Ovary (tissue), 9 donors: ENCODE measurements around the gene SREBF2. TPM values are rescaled to one million over a fixed set of nuclear protein-coding genes. Genes with fewer than 3 reads are reported as not detected.

ENCODE experiments used
- DNase-seq, 5 donors: peaks; one replicate each; pipeline ENCODE4 v3.0.0-alpha.2; 2019 to 2020
- H3K27ac ChIP-seq, 2 donors: fragments of 200-600 bp; one replicate each; pipeline versions ENCODE4 v1.5.1 to v1.8.0; 2019 to 2022
- H3K27me3 ChIP-seq: fragments of 200-600 bp; one replicate; pipeline ENCODE4 v1.8.0; 2022
- H3K36me3 ChIP-seq: fragments of 200-600 bp; sonication (generic); one replicate; pipeline ENCODE4 v1.5.1; 2019
- H3K4me1 ChIP-seq: one replicate; pipeline ENCODE4 v1.8.1; 2013; ENCODE audit warnings: mild to moderate bottlenecking, moderate library complexity; ENCODE audit not compliant: insufficient read depth
- H3K4me3 ChIP-seq: fragments of 200-600 bp; sonication (generic); one replicate; pipeline ENCODE4 v1.5.1; 2017
- H3K9me3 ChIP-seq, 2 donors: fragments of 200-600 bp in 1 of 2; sonication (generic) in 1 of 2; one replicate each; pipeline versions ENCODE4 v1.5.1 to v1.8.1; 2013 to 2019; ENCODE audit warnings: mild to moderate bottlenecking in 1 of 2, moderate library complexity in 1 of 2
- EP300 ChIP-seq: sonication (generic); formaldehyde crosslinking; IDR thresholded peaks from one replicate; pipeline ENCODE4 v1.6.1; 2017; ENCODE audit warnings: antibody characterized with exemption
- POLR2A ChIP-seq: fragments of 450-650 bp; IDR thresholded peaks from one replicate; pipeline ENCODE4 v1.6.1; 2017; ENCODE audit warnings: antibody characterized with exemption, mild to moderate bottlenecking, moderate library complexity
- WGBS, 3 donors: extraction: QIAGEN DNeasy Blood & Tissue Kit in 1 of 3; methylation state at CpG; one replicate each; pipeline versions ENCODE4 v1.1.5 to v1.1.7; 2013 to 2017; 5-methylcytosine and 5-hydroxymethylcytosine counted together
- intact Hi-C, 4 donors: fragments of 100-400 bp; cut with DNase I; formaldehyde crosslinking; loops; one replicate each; pipeline versions ENCODE4 v1.11.0 to v1.15.1; 2022 to 2023
- polyA plus RNA-seq, 2 donors: library from polyadenylated mRNA; stranded (reverse); fragments of 200-250 nt in 1 of 2; fragments of 350-450 nt in 1 of 2; fragmentation: Illumina TruSeq in 1 of 2; extraction: RNeasy Lipid Tissue Mini Kit (QIAGEN cat#74804) in 1 of 2; gene quantifications; one replicate each; pipeline ENCODE4 v1.2.3, GENCODE V29; 2013 to 2014
- total RNA-seq, 7 donors: library from RNA; depleted of rRNA in 2 of 7; stranded (reverse); fragments of >200 nt in 2 of 7; fragmentation: NEBNext Ultra II Directional in 3 of 7; extraction: Animal tissue kit (Norgen Biotek cat#: 25700) in 3 of 7; gene quantifications; one replicate each; pipeline versions ENCODE4 v1.1.0 to v1.2.4, GENCODE V29; 2016 to 2023
- TF ChIP-seq, protein P1 (sequence below), 3 donors: fragments of 450-650 bp in 2 of 3; fragments of 200-600 bp in 1 of 3; IDR thresholded peaks; one replicate each; pipeline versions ENCODE4 v1.5.1 to v1.8.0; 2016 to 2022; ENCODE audit warnings: antibody characterized with exemption in 3 of 3, mild to moderate bottlenecking in 1 of 3
- donor health status: DM: no; HTN: no; CAD: no; lungs with moderate emphysema.
- donor health status: DM: no; HTN: no; CAD: no.
- donor health status: Bipolar disorder and iron deficiency.
- donor health status: DM: yes; HTN: yes; CAD: no.
- donor health status: DM: no; HTN: no; CAD: no.
- donor health status: DM: yes; HTN: yes; CAD: no.

SREBF2 gene
- total and polyA plus RNA-seq, 9 donors, result 29.2 to 215 (median 74.1) TPM

DNA sequence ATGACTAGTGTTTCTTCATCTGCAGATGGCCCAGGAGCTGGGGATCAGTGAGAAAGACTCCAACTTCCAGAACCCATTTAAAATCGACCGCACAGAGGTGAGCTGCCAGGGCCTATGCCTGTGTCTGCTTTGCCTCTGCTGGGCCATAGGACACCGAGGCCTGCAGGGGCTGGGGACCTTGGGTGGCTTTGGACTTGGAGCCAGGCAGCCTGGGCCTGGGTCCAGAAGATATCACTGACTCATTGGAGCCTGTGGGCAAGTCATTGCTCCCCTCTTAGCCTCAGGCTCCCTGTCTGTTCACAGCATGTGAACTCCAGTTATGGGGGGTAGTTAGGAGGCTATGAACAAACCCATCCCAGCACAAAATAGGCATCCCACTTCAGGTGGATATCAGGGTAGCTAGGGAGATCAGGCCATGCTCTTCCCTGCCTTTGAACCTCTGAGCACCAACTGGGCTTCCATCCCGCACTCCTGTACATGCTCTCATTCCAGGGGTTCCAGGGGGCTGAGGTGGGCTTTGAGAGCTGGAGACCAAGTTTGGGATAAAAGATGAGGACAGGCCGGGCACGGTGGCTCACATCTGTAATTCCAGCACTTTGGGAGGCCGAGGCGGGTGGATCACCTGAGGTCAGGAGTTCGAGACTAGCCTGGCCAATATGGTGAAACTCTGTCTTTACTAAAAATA, 19.0 kb upstream of the SREBF2 start:
- no peak overlapping the region for H3K4me3 ChIP-seq
- H3K27ac ChIP-seq, result no peak overlapping the region
- H3K4me1 ChIP-seq, result peaks cover 3% of the 10 kb centered on the region
- H3K36me3 ChIP-seq, result no peaks in the 10 kb centered on the region
- H3K9me3 ChIP-seq, result no peaks in the 10 kb centered on the region
- no peak for DNase-seq
- intact Hi-C loops, result no loop called here
- WGBS, 3 donors, result 93 to 97% (median 94%) methylated on average over 9 of the region's 9 CpGs
- TF ChIP-seq, protein P1, sequence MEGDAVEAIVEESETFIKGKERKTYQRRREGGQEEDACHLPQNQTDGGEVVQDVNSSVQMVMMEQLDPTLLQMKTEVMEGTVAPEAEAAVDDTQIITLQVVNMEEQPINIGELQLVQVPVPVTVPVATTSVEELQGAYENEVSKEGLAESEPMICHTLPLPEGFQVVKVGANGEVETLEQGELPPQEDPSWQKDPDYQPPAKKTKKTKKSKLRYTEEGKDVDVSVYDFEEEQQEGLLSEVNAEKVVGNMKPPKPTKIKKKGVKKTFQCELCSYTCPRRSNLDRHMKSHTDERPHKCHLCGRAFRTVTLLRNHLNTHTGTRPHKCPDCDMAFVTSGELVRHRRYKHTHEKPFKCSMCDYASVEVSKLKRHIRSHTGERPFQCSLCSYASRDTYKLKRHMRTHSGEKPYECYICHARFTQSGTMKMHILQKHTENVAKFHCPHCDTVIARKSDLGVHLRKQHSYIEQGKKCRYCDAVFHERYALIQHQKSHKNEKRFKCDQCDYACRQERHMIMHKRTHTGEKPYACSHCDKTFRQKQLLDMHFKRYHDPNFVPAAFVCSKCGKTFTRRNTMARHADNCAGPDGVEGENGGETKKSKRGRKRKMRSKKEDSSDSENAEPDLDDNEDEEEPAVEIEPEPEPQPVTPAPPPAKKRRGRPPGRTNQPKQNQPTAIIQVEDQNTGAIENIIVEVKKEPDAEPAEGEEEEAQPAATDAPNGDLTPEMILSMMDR (IDR thresholded peaks at IDR 0.05), result no peak
- TF ChIP-seq POLR2A, result no peak
- TF ChIP-seq EP300, result no peak
- no peaks in the 10 kb centered on the region for H3K27me3 ChIP-seq

DNA sequence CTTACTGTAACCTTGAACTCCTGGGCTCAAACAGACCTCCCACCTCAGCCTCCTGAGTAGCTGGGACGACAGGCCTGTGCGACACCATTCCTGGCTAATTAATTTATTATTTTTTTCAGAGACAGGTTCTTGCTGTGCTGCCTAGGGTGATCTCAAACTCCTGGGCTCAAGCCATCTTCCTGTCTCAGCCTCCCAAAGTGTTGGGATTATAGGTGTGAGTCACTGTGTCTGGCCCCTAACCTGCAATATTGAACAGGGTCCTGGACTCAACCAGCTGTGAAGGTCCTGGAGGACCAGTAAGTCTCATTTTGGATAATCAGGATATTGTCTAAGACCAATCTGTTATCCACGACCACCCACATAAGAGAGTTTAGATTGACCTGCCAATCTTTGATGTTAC, 17.2 kb upstream of the SREBF2 start:
- intact Hi-C loops, result no loop called here
- 87 to 89% (median 89%) methylated on average over 3 of the region's 3 CpGs for WGBS, 3 donors
- no peaks in the 10 kb centered on the region for H3K27me3 ChIP-seq
- TF ChIP-seq, protein P1 (IDR thresholded peaks at IDR 0.05), result no peak
- TF ChIP-seq POLR2A, result no peak
- TF ChIP-seq EP300, result no peak
- H3K4me1 ChIP-seq, result peaks cover 8% of the 10 kb centered on the region
- no peak overlapping the region for H3K4me3 ChIP-seq
- no peaks in the 10 kb centered on the region for H3K9me3 ChIP-seq
- H3K36me3 ChIP-seq, result no peaks in the 10 kb centered on the region
- H3K27ac ChIP-seq, result no peak overlapping the region
- DNase-seq, result no peak

GRCh38 chr22:41816241-41816640, 16.7 kb upstream of the SREBF2 start:
- H3K36me3 ChIP-seq, result no peaks in the 10 kb centered on the region
- TF ChIP-seq, protein P1 (IDR thresholded peaks at IDR 0.05), result no peak
- TF ChIP-seq POLR2A (no peak), EP300 (no peak)
- DNase-seq, result no peak
- H3K4me1 ChIP-seq, result peaks cover 8% of the 10 kb centered on the region
- no peak overlapping the region for H3K27ac ChIP-seq
- no peaks in the 10 kb centered on the region for H3K9me3 ChIP-seq
- 94 to 96% (median 94%) methylated on average over 1 of the region's 1 CpG for WGBS, 3 donors
- intact Hi-C loops, result no loop called here
- H3K4me3 ChIP-seq, result no peak overlapping the region
- H3K27me3 ChIP-seq, result no peaks in the 10 kb centered on the region

DNA sequence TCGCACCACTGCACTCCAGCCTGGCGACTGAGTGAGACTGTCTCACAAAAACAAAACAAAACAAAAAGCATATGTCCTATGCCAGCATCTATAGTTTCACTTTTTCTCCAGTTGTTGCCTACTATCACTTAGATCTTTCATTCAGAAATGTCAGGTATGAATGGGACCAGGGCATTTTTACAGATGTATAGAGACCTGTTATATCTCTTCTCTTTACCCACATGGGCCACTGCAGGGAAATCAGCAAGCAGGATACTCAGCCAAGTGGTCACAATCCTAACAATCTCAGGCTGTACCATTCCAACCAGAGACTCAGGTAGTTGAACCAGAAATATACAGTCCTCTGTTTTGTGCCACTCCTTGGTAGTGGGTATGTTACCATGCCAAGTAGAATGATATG, 16.0 kb upstream of the SREBF2 start:
- intact Hi-C loops, result no loop called here
- Histone ChIP-seq H3K4me1 (peaks cover 8% of the 10 kb centered on the region), H3K9me3 (no peaks in the 10 kb centered on the region), H3K27me3 (no peaks in the 10 kb centered on the region), H3K36me3 (no peaks in the 10 kb centered on the region), H3K4me3 (no peak overlapping the region), H3K27ac (no peak overlapping the region)
- DNase-seq, result no peak
- 87 to 92% (median 88%) methylated on average over 2 of the region's 2 CpGs for WGBS, 3 donors
- no peak for TF ChIP-seq POLR2A
- TF ChIP-seq, protein P1 (IDR thresholded peaks at IDR 0.05), result no peak
- TF ChIP-seq EP300, result no peak
